Gastroesophageal sphincter (tissue), 3 donors: ENCODE measurements around the gene FGF5.

ENCODE experiments used
- CTCF ChIP-seq, 4 experiments: fragments of 200-600 bp in 2 of 4; fragments of 450-650 bp in 2 of 4; sonication (generic) in 1 of 4; IDR thresholded peaks; one replicate each; pipeline ENCODE4 v1.5.1; 2017 to 2019; ENCODE audit warnings: antibody characterized with exemption in 4 of 4, mild to moderate bottlenecking in 2 of 4, moderate library complexity in 2 of 4
- EP300 ChIP-seq: sonication (generic); formaldehyde crosslinking; IDR thresholded peaks from one replicate; pipeline ENCODE4 v1.6.1; 2017; ENCODE audit warnings: antibody characterized with exemption, mild to moderate bottlenecking
- POLR2A ChIP-seq, 2 donors: fragments of 450-650 bp; IDR thresholded peaks; one replicate each; pipeline ENCODE4 v1.6.1; 2017; ENCODE audit warnings: antibody characterized with exemption in 2 of 2, mild to moderate bottlenecking in 2 of 2, moderate library complexity in 1 of 2
- POLR2AphosphoS5 ChIP-seq: sonication (generic); formaldehyde crosslinking; IDR thresholded peaks from one replicate; pipeline ENCODE4 v1.6.1; 2017; ENCODE audit warnings: antibody characterized with exemption

- TF ChIP-seq CTCF (IDR thresholded peaks at IDR 0.05): no peak
- TF ChIP-seq POLR2A (IDR thresholded peaks at IDR 0.05): no peak
- TF ChIP-seq POLR2AphosphoS5: no peak
- no peak for TF ChIP-seq EP300
Observed at GRCh38 chr4:80243274-80244018, 23.0 kb upstream of the FGF5 start.
